GM18909 (cell line): ENCODE data around the gene CDH18.
"Not testable (repeated sequence)": the region's sequence is repeated elsewhere in the genome, so short reads cannot be mapped to it uniquely, and the experiment has no call there.

Source experiments
- ATAC-seq: cut with Tn5 transposase; IDR thresholded peaks from one replicate; pipeline ENCODE4 v1.9.1; 2021; ENCODE audit warnings: mild to moderate bottlenecking; ENCODE audit not compliant: unreplicated experiment, poor library complexity

The CDH18 gene

GRCh38 chr5:19866090-19866450, 121.9 kb downstream of the CDH18 start:
- no peak for ATAC-seq

GRCh38 chr5:19865336-19866089, 122.5 kb downstream of the CDH18 start:
- no peak for ATAC-seq

DNA sequence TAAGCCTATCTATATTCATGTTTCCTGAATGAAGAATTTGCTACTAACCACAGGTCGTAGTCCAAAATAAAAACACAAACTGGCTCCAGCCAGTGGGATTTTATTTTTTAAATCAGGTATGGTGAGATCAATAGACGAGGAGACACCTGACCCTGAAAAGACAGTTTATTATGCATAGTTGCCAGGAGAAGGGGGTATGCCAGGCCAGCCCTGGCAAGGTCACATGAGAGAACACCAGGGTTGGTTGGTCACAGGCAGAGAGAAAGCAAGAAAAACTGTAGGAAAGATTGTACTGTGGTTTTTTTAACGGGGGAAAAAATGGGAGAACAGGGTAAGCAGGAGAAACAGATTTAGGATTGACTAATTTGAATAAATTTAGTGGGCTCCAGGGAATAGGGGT, 125.3 kb downstream of the CDH18 start:
- ATAC-seq, result no peak

DNA sequence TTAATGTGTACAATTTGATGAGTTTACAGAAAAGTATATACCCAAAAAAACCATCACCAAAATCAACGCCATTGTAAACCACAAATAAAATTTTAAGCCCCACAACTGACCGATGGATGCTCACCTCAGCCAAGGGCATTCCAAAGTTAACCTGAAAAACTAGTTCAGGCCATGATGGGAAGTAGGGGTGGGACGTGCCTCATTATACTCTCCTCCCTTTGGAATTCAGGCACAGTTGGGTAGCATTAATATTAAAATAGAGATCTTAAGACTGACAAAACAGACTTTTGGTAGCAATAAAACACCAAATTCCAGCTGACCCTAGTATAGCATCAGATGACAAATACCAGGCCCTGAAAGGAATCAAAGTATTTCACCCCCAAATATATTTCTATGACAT, 129.0 kb downstream of the CDH18 start:
- ATAC-seq, result no peak

DNA sequence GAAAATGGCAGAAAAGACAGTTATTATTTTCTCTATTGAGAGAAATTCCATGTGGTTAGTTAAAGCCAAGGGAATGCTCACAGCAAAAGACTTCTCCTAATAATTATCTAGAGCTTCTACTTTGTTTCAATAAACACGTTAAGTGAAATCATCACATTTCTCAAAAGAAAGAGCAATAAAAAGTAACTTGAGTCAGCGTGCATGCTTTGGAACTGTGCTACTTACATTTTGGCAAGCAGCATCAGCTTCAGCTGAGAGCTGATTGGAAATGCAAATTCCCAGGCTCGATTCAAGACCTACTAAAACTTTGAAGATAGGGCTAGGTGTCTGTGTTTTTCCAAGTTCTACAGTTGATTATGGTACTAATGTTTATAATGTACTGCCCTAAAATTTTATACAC, 132.1 kb downstream of the CDH18 start:
- ATAC-seq, result no peak

- no peak for ATAC-seq
These were observed 132.5 kb downstream of the CDH18 start for GRCh38 chr5:19855453-19855852.

DNA sequence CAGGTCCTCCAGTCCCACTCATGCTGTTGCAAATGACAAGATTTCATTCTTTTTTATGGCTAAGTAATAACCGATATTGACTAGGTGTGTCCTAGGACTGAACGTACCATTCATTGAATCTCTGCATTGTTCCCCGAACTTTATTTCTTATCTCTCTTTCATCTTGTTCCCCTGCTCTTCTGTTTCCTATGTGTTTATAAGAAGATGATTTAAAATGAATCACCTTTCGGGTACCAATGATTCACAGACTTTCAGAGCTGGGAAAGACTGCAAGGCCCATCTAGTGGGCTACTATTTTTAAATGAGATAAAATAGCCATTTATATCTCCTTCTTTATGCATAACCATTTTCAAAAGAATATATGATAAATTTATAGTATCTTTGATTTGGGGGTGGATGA, 133.0 kb downstream of the CDH18 start:
- ATAC-seq, result no peak

DNA sequence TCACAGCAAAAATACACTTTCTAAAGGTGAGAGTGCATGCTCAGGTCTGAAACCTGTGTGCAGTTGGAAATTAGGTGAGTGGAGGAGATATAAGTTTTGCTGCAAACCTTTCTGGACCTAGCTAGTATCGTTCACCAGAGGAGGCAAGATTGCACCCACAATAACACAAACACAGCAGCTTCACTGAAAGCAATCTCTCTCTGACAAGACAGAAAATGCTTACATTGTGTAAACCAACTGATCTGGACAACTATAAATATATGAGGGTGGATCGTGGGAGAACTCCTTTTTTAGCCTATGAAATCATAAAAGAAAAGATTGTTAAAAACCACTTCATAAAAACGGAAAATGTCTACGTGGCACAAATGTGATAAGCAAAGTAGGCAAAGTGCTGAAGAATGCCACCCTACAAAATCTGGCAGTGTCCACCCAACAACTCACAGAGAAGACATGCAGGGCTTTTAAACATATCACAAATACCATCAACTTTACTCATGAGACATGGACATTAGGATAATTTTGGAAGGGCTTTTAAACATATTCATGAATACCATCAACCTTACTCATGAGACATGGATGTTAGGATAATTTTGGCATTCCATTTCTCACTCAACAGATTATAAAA, 134.3 kb downstream of the CDH18 start:
- no peak for ATAC-seq

DNA sequence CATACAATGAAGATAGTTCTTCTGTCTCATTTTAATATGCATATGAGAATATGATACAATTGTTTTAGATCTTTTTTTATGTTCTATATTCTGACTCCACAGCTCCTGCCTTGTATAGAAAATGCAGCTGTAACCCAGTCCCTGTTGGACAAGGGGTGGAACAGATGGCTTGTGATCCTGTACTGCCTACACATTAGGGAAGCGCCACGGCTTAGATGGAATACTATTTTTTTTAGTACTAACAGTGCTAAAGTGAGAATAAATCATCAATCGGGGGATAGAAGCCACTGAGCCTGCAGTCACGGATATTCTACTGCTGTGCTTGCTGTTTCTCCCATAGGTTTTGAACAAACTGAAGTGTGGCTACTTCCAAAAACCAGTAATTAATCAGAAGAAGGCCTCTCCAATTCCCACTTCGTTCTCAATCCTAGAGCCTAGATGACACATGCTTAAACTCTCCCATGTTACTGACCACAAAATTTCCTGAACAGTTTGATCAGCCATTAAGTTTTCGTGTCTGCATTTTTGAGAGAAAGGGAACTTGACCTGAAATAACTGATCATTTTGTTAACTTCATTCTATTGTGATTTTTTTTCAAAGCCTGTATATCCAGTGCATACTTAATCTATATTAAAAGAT, 150.3 kb downstream of the CDH18 start:
- no peak for ATAC-seq

GRCh38 chr5:19835442-19835841, 152.6 kb downstream of the CDH18 start:
- ATAC-seq, result no peak

GRCh38 chr5:19812720-19813119, 175.3 kb downstream of the CDH18 start:
- ATAC-seq, result not testable (repeated sequence)

- ATAC-seq, result no peak
These were observed 181.2 kb downstream of the CDH18 start for GRCh38 chr5:19806756-19807155.

GRCh38 chr5:19802686-19803085, 185.3 kb downstream of the CDH18 start:
- ATAC-seq, result no peak

DNA sequence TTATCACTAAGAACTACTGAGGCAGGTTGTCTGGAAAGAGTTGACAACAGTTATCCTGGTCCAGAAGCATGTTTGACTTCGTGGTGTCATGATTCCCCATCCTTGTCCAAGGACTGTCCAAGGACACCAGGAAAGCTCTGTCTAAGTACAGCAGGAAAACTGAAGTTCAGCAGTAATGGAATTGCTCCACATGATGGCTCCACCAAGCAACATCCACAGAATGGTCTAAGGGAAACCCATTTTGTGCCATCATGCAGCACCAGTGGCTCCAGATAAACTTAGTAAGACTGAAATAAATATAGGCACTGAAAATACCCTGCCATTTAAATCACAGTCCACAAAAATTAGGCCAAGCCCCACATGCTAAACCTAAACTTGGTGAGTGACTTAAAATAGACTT, 192.8 kb downstream of the CDH18 start:
- no peak for ATAC-seq

DNA sequence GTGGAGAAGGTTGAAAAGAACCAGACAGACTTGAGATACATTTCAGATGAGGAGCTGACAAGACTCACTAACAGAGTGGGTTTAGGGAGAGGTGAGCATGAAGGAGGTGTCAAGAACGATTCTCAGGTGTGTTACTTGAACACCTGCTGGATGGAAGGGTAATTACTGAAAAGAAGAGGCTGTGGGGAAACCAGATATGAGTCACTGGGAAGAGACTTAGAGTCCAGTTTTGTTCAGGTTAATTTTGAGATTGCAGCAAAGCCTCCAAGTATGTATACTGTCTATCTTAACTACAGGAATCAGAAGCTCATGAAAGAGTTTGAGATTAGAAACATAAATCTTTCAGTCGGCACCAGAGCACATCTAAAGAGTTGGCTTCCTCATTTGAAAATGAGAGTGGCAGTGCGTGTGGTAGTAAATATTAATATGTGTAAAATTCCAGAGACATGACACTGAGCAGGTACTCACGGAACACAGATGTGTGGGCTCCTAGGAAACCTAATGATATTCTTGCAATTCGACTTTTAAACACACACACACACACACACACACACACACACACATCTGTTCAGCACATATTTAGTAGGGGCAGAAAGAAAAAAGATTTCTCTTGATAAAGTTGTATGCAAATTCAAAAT, 197.1 kb downstream of the CDH18 start:
- no peak for ATAC-seq

- no peak for ATAC-seq
These were observed 205.4 kb downstream of the CDH18 start for GRCh38 chr5:19782566-19782965.

DNA sequence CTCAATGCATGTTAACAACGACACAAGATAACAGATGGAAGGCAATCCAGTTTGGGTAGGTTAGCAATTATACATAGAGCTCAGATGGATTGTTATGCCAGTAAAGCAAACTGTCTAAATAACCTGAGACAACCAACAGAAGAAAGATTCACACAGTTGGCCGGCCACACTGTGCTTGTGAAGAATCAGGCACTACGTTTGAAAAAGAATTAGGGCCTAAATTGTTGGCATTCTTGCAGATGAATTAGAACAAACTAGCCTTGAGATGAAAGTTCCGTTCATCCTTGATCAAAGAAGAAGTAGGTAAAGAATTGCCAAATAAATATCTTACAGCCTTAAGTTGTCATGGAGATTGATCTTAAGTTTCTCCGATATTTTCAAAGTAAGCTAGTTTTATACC, 210.6 kb downstream of the CDH18 start:
- no peak for ATAC-seq

GRCh38 chr5:19776886-19777285, 211.1 kb downstream of the CDH18 start:
- not testable (repeated sequence) for ATAC-seq

DNA sequence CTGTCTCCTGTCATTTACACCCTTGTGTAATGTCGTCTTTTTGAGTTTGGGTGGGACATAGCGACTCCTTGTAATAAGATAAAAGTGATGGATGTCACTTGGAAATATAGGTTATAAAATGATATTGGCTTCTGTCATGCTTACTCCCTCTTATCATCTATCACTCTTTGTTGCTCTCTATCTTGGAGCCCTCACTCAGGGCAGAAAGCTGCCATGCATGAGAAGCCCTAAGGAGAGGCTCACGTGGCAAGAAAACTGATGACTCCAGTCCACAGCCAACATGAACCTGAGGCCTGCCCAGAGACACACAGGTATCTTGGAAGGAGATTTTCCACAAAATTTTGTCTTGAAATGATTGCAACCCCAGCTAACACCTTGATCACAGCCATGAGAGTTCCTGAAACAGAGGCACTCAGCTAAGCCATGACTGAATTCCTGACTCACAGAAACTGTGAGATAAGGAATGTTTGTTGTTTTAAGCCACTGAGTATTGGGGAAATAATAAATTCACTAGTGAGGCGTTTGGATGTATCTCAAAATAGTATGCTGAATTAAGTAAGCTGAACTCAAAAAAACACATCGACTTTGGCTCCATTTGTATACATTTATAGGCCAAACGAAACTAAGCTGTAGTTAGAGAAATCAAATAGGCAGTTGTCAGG, 216.7 kb downstream of the CDH18 start:
- no peak for ATAC-seq

- no peak for ATAC-seq
These were observed 217.6 kb downstream of the CDH18 start for GRCh38 chr5:19770396-19770795.

GRCh38 chr5:19767987-19768386, 220.0 kb downstream of the CDH18 start:
- ATAC-seq, result no peak
